ENCODE measurements around the gene SLC25A43. TPM values are rescaled to one million over a fixed set of nuclear protein-coding genes. Genes with fewer than 3 reads are reported as not detected.

SLC25A43 gene
- total and polyA plus RNA-seq, 4 donors = 3.6 to 18.7 (median 13.6) TPM

DNA sequence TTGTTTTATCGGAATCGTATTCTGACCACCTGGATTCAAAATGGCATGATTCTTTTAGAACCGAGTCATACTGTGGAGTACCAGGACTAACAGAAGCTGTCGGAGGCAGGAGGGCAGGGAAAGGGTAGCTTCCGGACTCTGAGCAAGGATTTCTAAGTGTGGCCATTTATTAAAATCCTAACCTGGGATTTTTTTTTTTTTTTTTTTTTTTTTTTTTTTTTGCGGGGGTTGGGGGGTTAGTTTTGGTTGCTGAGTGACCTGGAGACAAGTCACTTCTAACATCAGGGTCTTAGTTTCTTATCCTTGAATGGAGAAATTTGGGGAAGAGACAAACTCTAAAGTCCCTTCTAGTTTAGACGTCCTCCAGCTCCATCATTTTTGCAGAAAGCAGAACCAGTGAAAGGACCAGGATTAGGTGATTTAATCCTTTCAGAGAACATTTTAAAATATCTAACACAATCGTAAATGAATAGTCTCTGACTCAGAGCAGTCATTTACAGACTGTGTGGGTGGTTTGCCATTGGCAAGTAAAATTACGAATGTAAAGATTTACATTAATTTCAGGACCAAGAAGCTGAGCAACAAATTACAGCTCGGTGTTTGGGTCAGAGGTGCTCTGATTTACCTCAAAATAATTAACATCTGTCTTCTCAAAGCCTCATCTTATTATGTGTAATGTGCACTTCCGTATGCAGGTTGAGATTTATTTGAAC is 76.4 kb downstream of the SLC25A43 start:
- Histone ChIP-seq H3K27ac (ENCODE audit: low read depth in 1 of 2, low read length in 1 of 2) (no peak overlapping the region), H3K4me1 (ENCODE audit: control insufficient read depth in 5 of 5, insufficient read depth in 5 of 5, low read length in 5 of 5) (no peaks in the 10 kb centered on the region), H3K27me3 (ENCODE audit: control insufficient read depth in 3 of 3, insufficient read depth in 3 of 3, low read length in 2 of 3) (no peaks in the 10 kb centered on the region), H3K4me3 (no peak overlapping the region), H3K36me3 (ENCODE audit: control insufficient read depth in 4 of 4, insufficient read depth in 4 of 4, low read length in 4 of 4) (peaks cover 0 to 3% (median under 1%) of the 10 kb centered on the region in 4 donors), H3K9me3 (ENCODE audit: control insufficient read depth in 4 of 4, insufficient read depth in 3 of 4, low read length in 3 of 4) (no peaks in the 10 kb centered on the region), H3K9ac (ENCODE audit: insufficient read depth in 1 of 2, low read length in 2 of 2) (no peak overlapping the region)
- no peak for DNase-seq
- 72 to 84% methylated on average over 10 to 11 of the region's 11 CpGs for WGBS, 2 donors
- TF ChIP-seq, protein P1, sequence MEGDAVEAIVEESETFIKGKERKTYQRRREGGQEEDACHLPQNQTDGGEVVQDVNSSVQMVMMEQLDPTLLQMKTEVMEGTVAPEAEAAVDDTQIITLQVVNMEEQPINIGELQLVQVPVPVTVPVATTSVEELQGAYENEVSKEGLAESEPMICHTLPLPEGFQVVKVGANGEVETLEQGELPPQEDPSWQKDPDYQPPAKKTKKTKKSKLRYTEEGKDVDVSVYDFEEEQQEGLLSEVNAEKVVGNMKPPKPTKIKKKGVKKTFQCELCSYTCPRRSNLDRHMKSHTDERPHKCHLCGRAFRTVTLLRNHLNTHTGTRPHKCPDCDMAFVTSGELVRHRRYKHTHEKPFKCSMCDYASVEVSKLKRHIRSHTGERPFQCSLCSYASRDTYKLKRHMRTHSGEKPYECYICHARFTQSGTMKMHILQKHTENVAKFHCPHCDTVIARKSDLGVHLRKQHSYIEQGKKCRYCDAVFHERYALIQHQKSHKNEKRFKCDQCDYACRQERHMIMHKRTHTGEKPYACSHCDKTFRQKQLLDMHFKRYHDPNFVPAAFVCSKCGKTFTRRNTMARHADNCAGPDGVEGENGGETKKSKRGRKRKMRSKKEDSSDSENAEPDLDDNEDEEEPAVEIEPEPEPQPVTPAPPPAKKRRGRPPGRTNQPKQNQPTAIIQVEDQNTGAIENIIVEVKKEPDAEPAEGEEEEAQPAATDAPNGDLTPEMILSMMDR (IDR thresholded peaks at IDR 0.05; ENCODE audit: control extremely low read depth, extremely low read depth) = no peak
- no peak for ATAC-seq (ENCODE audit: insufficient read depth, low FRiP score)

DNA sequence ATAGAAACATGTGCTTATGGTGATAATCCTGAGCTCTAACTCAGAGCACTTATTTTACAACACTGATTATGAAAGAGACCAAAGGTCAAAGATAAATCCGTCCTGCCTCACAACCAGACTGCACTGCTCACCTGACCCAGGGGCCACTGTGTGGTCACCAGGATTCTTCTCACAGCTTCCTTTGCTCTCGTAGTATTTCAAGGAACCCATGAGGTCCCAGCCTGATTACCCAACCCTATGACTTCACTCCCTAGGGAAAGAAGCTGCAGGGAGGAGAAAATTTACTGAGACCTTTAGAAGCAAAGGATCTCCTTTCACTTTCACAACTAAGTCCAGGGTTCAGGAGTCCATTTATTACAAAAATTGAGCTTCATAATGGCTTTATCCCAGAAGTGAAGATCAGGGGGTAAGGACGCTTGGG is 78.7 kb downstream of the SLC25A43 start:
- H3K9ac ChIP-seq (ENCODE audit: insufficient read depth in 1 of 2, low read length in 2 of 2) = no peak overlapping the region
- H3K36me3 ChIP-seq (ENCODE audit: control insufficient read depth in 4 of 4, insufficient read depth in 4 of 4, low read length in 4 of 4) = no peaks in the 10 kb centered on the region
- no peaks in the 10 kb centered on the region for H3K9me3 ChIP-seq (ENCODE audit: control insufficient read depth in 4 of 4, insufficient read depth in 3 of 4, low read length in 3 of 4)
- ATAC-seq (ENCODE audit: insufficient read depth, low FRiP score) (no peak), DNase-seq (no peak)
- H3K27me3 ChIP-seq (ENCODE audit: control insufficient read depth in 3 of 3, insufficient read depth in 3 of 3, low read length in 2 of 3) = no peaks in the 10 kb centered on the region
- no peak overlapping the region for H3K4me3 ChIP-seq
- H3K27ac ChIP-seq (ENCODE audit: low read depth in 1 of 2, low read length in 1 of 2) = no peak overlapping the region
- WGBS, 2 donors = 39 to 48% methylated on average over 3 of the region's 3 CpGs
- TF ChIP-seq, protein P1 (IDR thresholded peaks at IDR 0.05; ENCODE audit: control extremely low read depth, extremely low read depth) = no peak
- H3K4me1 ChIP-seq (ENCODE audit: control insufficient read depth in 5 of 5, insufficient read depth in 5 of 5, low read length in 5 of 5) = no peaks in the 10 kb centered on the region

DNA sequence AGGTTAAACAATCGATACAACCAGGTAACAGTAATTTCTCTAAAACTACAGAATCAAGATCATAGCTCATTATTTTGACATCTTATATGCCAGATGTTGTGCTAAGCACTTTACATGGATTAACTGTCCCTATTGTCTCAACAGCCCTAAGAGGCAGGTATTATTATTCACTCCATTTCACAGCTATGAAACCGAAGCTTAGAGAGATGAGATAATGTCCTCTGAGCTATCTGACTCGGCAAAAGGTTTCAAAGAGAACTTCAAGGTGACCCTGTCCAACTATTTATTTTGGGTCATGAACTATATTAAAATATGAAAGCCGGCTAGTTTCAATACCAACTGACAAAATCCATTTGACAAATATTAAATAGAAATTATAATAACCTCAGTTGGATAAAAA is 79.4 kb downstream of the SLC25A43 start:
- TF ChIP-seq, protein P1 (IDR thresholded peaks at IDR 0.05; ENCODE audit: control extremely low read depth, extremely low read depth) = no peak
- Histone ChIP-seq H3K36me3 (ENCODE audit: control insufficient read depth in 4 of 4, insufficient read depth in 4 of 4, low read length in 4 of 4) (no peaks in the 10 kb centered on the region), H3K27me3 (ENCODE audit: control insufficient read depth in 3 of 3, insufficient read depth in 3 of 3, low read length in 2 of 3) (no peaks in the 10 kb centered on the region), H3K9ac (ENCODE audit: insufficient read depth in 1 of 2, low read length in 2 of 2) (no peak overlapping the region), H3K9me3 (ENCODE audit: control insufficient read depth in 4 of 4, insufficient read depth in 3 of 4, low read length in 3 of 4) (no peaks in the 10 kb centered on the region), H3K27ac (ENCODE audit: low read depth in 1 of 2, low read length in 1 of 2) (no peak overlapping the region), H3K4me1 (ENCODE audit: control insufficient read depth in 5 of 5, insufficient read depth in 5 of 5, low read length in 5 of 5) (no peaks in the 10 kb centered on the region), H3K4me3 (no peak overlapping the region)
- 86 to 90% methylated on average over 4 of the region's 4 CpGs for WGBS, 2 donors
- DNase-seq (no peak), ATAC-seq (ENCODE audit: insufficient read depth, low FRiP score) (no peak)

DNA sequence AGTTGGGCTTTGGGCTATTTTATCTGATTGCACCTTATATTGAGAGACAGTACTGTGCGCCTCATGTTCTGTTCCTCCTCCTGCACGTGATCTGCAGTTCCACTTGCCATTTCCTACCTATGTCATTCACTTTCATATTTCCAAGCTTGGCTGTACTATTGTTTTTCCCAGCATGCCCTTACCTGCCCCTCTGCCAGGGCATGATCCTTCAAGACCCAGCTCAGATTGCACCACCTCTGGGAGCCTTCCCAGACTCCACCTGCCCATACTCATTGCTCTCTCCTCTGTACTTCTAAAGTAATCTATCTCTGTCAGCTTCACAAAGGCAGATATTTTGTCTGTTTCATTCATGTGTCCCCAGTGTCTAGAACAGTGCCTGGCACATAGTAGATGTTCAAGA is 80.7 kb downstream of the SLC25A43 start:
- Histone ChIP-seq H3K4me1 (ENCODE audit: control insufficient read depth in 5 of 5, insufficient read depth in 5 of 5, low read length in 5 of 5) (no peaks in the 10 kb centered on the region), H3K36me3 (ENCODE audit: control insufficient read depth in 4 of 4, insufficient read depth in 4 of 4, low read length in 4 of 4) (no peaks in the 10 kb centered on the region), H3K27me3 (ENCODE audit: control insufficient read depth in 3 of 3, insufficient read depth in 3 of 3, low read length in 2 of 3) (no peaks in the 10 kb centered on the region), H3K9ac (ENCODE audit: insufficient read depth in 1 of 2, low read length in 2 of 2) (no peak overlapping the region), H3K9me3 (ENCODE audit: control insufficient read depth in 4 of 4, insufficient read depth in 3 of 4, low read length in 3 of 4) (no peaks in the 10 kb centered on the region), H3K4me3 (no peak overlapping the region), H3K27ac (ENCODE audit: low read depth in 1 of 2, low read length in 1 of 2) (no peak overlapping the region)
- 81% methylated on average over 2 of the region's 2 CpGs for WGBS, 2 donors
- TF ChIP-seq, protein P1 (IDR thresholded peaks at IDR 0.05; ENCODE audit: control extremely low read depth, extremely low read depth) = no peak
- ATAC-seq (ENCODE audit: insufficient read depth, low FRiP score) (no peak), DNase-seq (no peak)

Measured in lung (tissue), 12 donors.